ENCODE measurements around the gene TBXAS1.

- TF ChIP-seq ZFP36 (IDR thresholded peaks at IDR 0.05; ENCODE audit: borderline replicate concordance, partially characterized antibody): no peak
- TF ChIP-seq POLR2A (IDR thresholded peaks at IDR 0.05; ENCODE audit: low read length): no peak
- TF ChIP-seq CTCF (IDR thresholded peaks at IDR 0.05): no peak
- no peak; a peak in 1 of 5 replicates for TF ChIP-seq RAD21 (conservative IDR thresholded peaks at IDR 0.05 in 1 of 2, IDR thresholded peaks at IDR 0.05 in 1 of 2)
- no peak for TF ChIP-seq BHLHE40 (IDR thresholded peaks at IDR 0.05; ENCODE audit: low read depth, low read length)
- no peak for TF ChIP-seq ESRRA (IDR thresholded peaks at IDR 0.05; ENCODE audit: borderline replicate concordance, low read length)
Observed at GRCh38 chr7:139915864-139916716, 87.0 kb downstream of the TBXAS1 start.
